Spleen (tissue), 11 donors: ENCODE results near the gene SELENOI. TPM values are rescaled to one million over a fixed set of nuclear protein-coding genes. Genes with fewer than 3 reads are reported as not detected.
A peak's percentile ranks its signal among the peaks of the same experiment; 100 is the strongest.

Experiments
- DNase-seq: peaks from one replicate; pipeline ENCODE4 v3.0.0-alpha.2; 2020
- H3K27ac ChIP-seq, 8 donors: fragments of 200-600 bp; sonication (generic) in 7 of 8; 1 replicate in 4 of 8; 2 replicates in 4 of 8; pipeline versions ENCODE4 v1.5.0 to v1.8.0; 2016 to 2021; ENCODE audit warnings: inconsistent platforms in 4 of 8, mild to moderate bottlenecking in 4 of 8, moderate library complexity in 1 of 8
- H3K27me3 ChIP-seq, 7 donors: fragments of 200-600 bp; sonication (generic) in 6 of 7; replicated peaks in 1 of 7; 1 replicate in 4 of 7; 2 replicates in 3 of 7; pipeline versions ENCODE4 v1.5.0 to v1.8.0; 2016 to 2021; ENCODE audit warnings: inconsistent platforms in 3 of 7, mild to moderate bottlenecking in 1 of 7
- H3K36me3 ChIP-seq, 6 donors: fragments of 200-600 bp; sonication (generic) in 5 of 6; 1 replicate in 4 of 6; 2 replicates in 2 of 6; pipeline versions ENCODE4 v1.5.0 to v1.8.0; 2016 to 2021; ENCODE audit warnings: inconsistent platforms in 2 of 6
- H3K4me1 ChIP-seq, 6 donors: fragments of 200-600 bp; sonication (generic) in 5 of 6; 1 replicate in 3 of 6; 2 replicates in 3 of 6; pipeline versions ENCODE4 v1.5.0 to v1.8.0; 2016 to 2021; ENCODE audit warnings: inconsistent platforms in 3 of 6
- H3K4me3 ChIP-seq, 8 donors: fragments of 200-600 bp; sonication (generic) in 7 of 8; 1 replicate in 4 of 8; 2 replicates in 4 of 8; pipeline versions ENCODE4 v1.5.0 to v1.8.0; 2016 to 2021; ENCODE audit warnings: inconsistent platforms in 4 of 8, mild to moderate bottlenecking in 4 of 8, moderate library complexity in 2 of 8
- H3K9me3 ChIP-seq, 8 donors: fragments of 200-600 bp; sonication (generic) in 7 of 8; 1 replicate in 4 of 8; 2 replicates in 4 of 8; pipeline versions ENCODE4 v1.5.0 to v1.8.0; 2016 to 2021; ENCODE audit warnings: inconsistent platforms in 4 of 8
- CTCF ChIP-seq, 11 experiments: fragments of 200-600 bp in 7 of 11; fragments of 450-650 bp in 4 of 11; sonication (generic) in 4 of 11; IDR thresholded peaks in 8 of 11; conservative IDR thresholded peaks in 3 of 11; 1 replicate in 7 of 11; 2 replicates in 4 of 11; pipeline versions ENCODE4 v1.4.0 to v1.8.0; 2016 to 2021; ENCODE audit warnings: antibody characterized with exemption in 11 of 11, inconsistent platforms in 4 of 11, mild to moderate bottlenecking in 1 of 11
- POLR2A ChIP-seq, 3 donors: fragments of 450-650 bp; IDR thresholded peaks; one replicate each; pipeline ENCODE4 v1.5.1; 2017; ENCODE audit warnings: antibody characterized with exemption in 3 of 3, mild to moderate bottlenecking in 1 of 3
- POLR2AphosphoS5 ChIP-seq, 3 donors: sonication (generic); formaldehyde crosslinking; IDR thresholded peaks; one replicate each; pipeline ENCODE4 v1.5.1; 2017; ENCODE audit warnings: antibody characterized with exemption in 3 of 3
- WGBS, 5 donors: extraction: QIAGEN DNeasy Blood & Tissue Kit in 3 of 5; methylation state at CpG; one replicate each; pipeline versions ENCODE4 v1.1.5 to v1.1.7; 2013 to 2018; 5-methylcytosine and 5-hydroxymethylcytosine counted together
- intact Hi-C: fragments of 100-400 bp; cut with DNase I; formaldehyde crosslinking; loops from one replicate; pipeline ENCODE4 v1.15.0; 2023; ENCODE audit warnings: low total_unique reads
- polyA plus RNA-seq, 3 donors: library from polyadenylated mRNA; stranded (reverse); fragments of 200-250 nt; gene quantifications; one replicate each; pipeline ENCODE4 v1.2.1, GENCODE V29; 2013
- total RNA-seq, 7 donors: library from RNA; depleted of rRNA in 3 of 7; stranded (reverse); fragments of >200 nt in 3 of 7; fragmentation: NEBNext Ultra II Directional in 4 of 7; extraction: Animal tissue kit (Norgen Biotek cat#: 25700) in 4 of 7; gene quantifications; one replicate each; pipeline versions ENCODE4 v1.1.0 to v1.2.1, GENCODE V29; 2016 to 2021
- donor health status: healthy with polysubstance abuse.
- donor health status: DM: no; HTN: no; CAD: no; lungs with moderate emphysema.
- donor health status: DM: no; HTN: no; CAD: no.
- donor health status: Bipolar disorder and iron deficiency.
- donor health status: healthy.
- donor health status: DM: no; HTN: no; CAD: no.
- donor health status: DM: yes; HTN: yes; CAD: no.

The SELENOI gene
- total and polyA plus RNA-seq, 10 donors, result 2.0 to 23.6 (median 16.4) TPM

DNA sequence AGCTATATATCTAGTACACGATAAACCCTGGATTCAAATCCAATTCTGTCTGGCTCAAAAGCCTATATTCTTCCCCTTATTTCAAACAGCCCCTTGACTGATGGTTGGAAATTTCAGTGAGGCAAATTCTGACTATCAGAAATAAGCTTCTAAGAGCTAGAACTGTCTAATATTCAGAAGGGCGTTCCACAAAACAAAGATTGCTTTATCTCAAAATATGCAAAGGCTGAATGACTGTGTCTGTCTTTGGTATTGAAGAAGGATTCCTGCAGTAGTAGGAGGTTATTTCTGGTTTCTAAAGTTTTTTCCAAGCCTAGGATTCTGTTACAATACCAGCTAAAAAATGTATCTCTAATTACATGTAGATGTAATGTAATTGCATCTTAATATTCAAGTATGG is 86.9 kb downstream of the SELENOI start:
- Histone ChIP-seq H3K4me3 (no peak overlapping the region), H3K27ac (no peak overlapping the region), H3K4me1 (no peaks in the 10 kb centered on the region), H3K27me3 (peaks cover 0 to 3% (median 0%) of the 10 kb centered on the region in 7 donors), H3K9me3 (no peaks in the 10 kb centered on the region), H3K36me3 (no peaks in the 10 kb centered on the region)
- TF ChIP-seq POLR2AphosphoS5 (IDR thresholded peaks at IDR 0.05), result no peak
- no peak for TF ChIP-seq POLR2A (IDR thresholded peaks at IDR 0.05)
- no peak for TF ChIP-seq CTCF (IDR thresholded peaks at IDR 0.05 in 8 of 11, conservative IDR thresholded peaks at IDR 0.05 in 3 of 11)
- DNase-seq, result no peak
- WGBS, 5 donors, result 46 to 84% (median 47%) methylated on average over 2 of the region's 2 CpGs
- intact Hi-C loops, result no loop called here

- Histone ChIP-seq H3K27ac (no peak overlapping the region), H3K9me3 (no peaks in the 10 kb centered on the region), H3K36me3 (no peaks in the 10 kb centered on the region), H3K4me3 (no peak overlapping the region), H3K4me1 (peaks cover 0 to 5% (median 0%) of the 10 kb centered on the region in 6 donors), H3K27me3 (peaks cover 0 to 3% (median 0%) of the 10 kb centered on the region in 7 donors)
- DNase-seq, result no peak
- 85 to 98% (median 94%) methylated on average over 2 of the region's 2 CpGs for WGBS, 5 donors
- intact Hi-C loops, result no loop called here
- no peak for TF ChIP-seq POLR2A (IDR thresholded peaks at IDR 0.05)
- TF ChIP-seq CTCF (IDR thresholded peaks at IDR 0.05 in 8 of 11, conservative IDR thresholded peaks at IDR 0.05 in 3 of 11), result no peak
- TF ChIP-seq POLR2AphosphoS5 (IDR thresholded peaks at IDR 0.05), result no peak
These were observed 89.2 kb downstream of the SELENOI start for GRCh38 chr2:26435106-26435505.

- intact Hi-C loops, result no loop called here
- Histone ChIP-seq H3K27ac (peak overlapping the region in 2 of 8 donors; percentile 8 to 28), H3K4me3 (no peak overlapping the region), H3K9me3 (no peaks in the 10 kb centered on the region), H3K4me1 (peaks cover 0 to 5% (median 0%) of the 10 kb centered on the region in 6 donors), H3K36me3 (no peaks in the 10 kb centered on the region), H3K27me3 (peaks cover 0 to 3% (median 0%) of the 10 kb centered on the region in 7 donors)
- no peak for TF ChIP-seq POLR2A (IDR thresholded peaks at IDR 0.05)
- TF ChIP-seq CTCF (IDR thresholded peaks at IDR 0.05 in 8 of 11, conservative IDR thresholded peaks at IDR 0.05 in 3 of 11), result peak in 1 of 11 experiments; percentile 9
- peak in 1 of 3 donors; percentile 44 for TF ChIP-seq POLR2AphosphoS5 (IDR thresholded peaks at IDR 0.05)
- no peak for DNase-seq
- 48 to 66% (median 57%) methylated on average over 8 of the region's 8 CpGs for WGBS, 5 donors
These were observed 92.6 kb downstream of the SELENOI start for GRCh38 chr2:26438526-26438925.

DNA sequence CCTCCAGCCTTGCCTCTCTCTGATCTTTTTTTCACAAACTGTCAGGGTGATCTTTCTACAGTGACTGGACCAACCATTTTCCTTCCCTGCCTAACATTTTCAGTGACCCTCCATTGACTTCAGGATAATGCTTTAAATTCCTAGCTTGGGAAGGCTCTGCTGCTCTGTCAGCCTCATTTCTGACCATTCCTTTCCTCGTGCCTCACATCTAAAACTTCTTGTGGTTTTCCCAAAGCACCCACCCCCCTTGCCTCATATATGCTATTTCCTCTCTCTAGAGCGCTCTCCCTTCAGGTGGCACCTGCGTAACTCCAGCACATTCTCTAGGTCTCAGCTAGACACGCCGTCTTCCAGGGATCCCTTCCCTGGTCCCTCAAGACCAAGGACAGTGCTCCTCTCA is 93.0 kb downstream of the SELENOI start:
- intact Hi-C loops, result no loop called here
- H3K4me1 ChIP-seq, result peaks cover 0 to 5% (median 0%) of the 10 kb centered on the region in 6 donors
- TF ChIP-seq POLR2A (IDR thresholded peaks at IDR 0.05) (no peak), POLR2AphosphoS5 (IDR thresholded peaks at IDR 0.05) (no peak), CTCF (IDR thresholded peaks at IDR 0.05 in 8 of 11, conservative IDR thresholded peaks at IDR 0.05 in 3 of 11) (no peak)
- 57 to 70% (median 63%) methylated on average over 5 of the region's 5 CpGs for WGBS, 5 donors
- H3K27ac ChIP-seq, result peak overlapping the region in 2 of 8 donors; percentile 8 to 28
- no peaks in the 10 kb centered on the region for H3K9me3 ChIP-seq
- H3K27me3 ChIP-seq, result peaks cover 0 to 3% (median 0%) of the 10 kb centered on the region in 7 donors
- no peak overlapping the region for H3K4me3 ChIP-seq
- H3K36me3 ChIP-seq, result no peaks in the 10 kb centered on the region
- DNase-seq, result no peak
